HG02759 (cell line): ENCODE results near the gene CERT1.

Experiments used
- ATAC-seq: cut with Tn5 transposase; IDR thresholded peaks from one replicate; pipeline ENCODE4 v1.9.1; 2021; ENCODE audit warnings: mild to moderate bottlenecking, moderate library complexity; ENCODE audit not compliant: unreplicated experiment

Gene CERT1

DNA sequence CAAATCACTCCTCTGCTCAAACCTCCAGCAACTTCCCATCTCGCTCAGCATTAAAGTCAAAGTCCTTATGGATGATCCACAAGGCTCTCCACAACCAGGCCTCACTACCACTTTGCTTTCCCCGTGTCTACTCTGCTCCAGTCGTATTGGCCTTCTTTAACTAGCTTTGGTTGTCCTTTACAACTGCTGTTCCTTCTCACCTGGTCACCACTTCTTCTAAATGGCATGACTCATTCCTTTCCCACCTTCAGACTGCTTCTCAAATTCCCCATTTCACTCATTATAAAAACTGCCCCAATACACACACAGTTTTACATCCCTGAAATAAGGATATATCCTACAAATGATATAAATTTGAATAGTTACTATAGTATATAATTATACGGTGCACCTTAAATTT lies 30.4 kb downstream of the CERT1 start:
- ATAC-seq: no peak

DNA sequence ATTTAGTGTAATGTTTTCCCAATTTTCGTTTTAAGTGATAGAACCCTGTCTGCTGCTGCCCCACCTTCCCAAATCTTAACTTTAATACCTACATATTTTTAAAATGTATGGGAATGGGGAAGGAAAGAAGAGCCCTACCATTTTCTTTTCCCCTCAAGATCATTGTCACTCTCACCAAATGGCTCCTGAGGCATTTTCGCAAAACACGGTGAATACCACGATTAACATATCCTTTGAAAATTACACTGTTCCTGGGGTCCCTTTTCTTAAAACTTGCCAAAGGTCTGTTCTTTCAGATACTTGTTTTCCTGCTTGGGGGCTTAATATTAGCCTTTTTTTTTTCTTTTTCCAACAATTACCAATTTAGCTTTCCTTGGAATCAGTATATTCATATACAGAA lies 36.1 kb downstream of the CERT1 start:
- ATAC-seq: no peak

- ATAC-seq: no peak
Observed at GRCh38 chr5:75473463-75473862, 38.0 kb downstream of the CERT1 start.

DNA sequence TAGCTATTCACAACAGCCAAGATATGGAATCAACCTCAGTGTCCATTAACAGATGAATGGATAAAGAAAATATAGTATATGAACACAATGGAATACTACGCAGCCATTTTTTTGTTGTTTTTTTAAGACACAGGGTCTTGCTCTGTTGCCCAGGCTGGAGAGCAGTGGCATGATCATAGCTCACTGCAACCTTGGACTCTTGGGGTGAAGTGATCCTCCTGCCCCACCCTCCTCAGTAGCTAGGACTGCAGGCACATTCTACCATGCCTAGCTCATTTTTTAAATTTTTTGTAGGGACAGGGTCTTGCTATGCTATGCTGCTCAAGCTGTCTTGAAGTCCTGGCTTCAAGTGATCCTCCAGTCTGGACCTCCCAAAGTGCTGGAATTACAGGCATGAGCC lies 38.5 kb downstream of the CERT1 start:
- ATAC-seq: no peak

DNA sequence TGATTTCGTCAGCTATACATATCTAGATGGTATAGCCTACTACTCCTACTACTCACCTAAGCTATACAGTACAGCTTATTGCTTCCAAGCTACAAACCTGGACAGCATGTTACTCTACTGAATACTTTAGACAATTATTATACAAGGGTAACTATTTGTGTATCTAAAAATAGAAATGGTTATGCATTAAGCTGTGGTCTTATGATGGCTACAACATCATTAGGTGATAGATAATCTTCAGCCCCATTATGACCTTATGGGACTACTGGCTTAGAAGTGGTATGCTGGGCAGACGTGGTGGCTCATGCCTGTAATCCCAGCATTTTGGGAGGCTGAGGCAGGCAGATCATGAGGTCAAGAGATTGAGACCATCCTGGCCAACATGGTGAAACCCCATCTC lies 40.2 kb downstream of the CERT1 start:
- no peak for ATAC-seq

GRCh38 chr5:75469017-75469416 lies 42.4 kb downstream of the CERT1 start:
- ATAC-seq: no peak

DNA sequence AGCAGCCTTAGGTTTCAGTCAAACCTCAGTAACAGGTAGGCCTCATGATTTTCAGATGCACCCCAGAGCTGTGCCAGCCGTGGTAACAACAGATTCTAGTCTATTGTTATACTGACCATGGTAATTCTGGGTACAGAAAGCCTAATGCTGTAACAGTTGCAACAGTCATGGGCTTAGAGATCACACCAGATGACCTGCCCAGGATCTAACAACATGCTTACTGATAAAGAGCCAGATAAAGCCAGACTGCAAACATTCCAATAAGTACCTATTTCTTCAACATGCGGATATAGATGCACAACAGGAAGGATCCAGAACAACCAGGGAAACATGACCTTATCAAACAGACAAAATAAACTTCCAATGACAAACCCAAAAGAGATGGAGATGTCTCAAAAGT lies 42.8 kb downstream of the CERT1 start:
- no peak for ATAC-seq

- ATAC-seq: no peak
Observed at GRCh38 chr5:75466006-75466716, 45.3 kb downstream of the CERT1 start.

GRCh38 chr5:75465480-75465879 lies 45.9 kb downstream of the CERT1 start:
- ATAC-seq: no peak

DNA sequence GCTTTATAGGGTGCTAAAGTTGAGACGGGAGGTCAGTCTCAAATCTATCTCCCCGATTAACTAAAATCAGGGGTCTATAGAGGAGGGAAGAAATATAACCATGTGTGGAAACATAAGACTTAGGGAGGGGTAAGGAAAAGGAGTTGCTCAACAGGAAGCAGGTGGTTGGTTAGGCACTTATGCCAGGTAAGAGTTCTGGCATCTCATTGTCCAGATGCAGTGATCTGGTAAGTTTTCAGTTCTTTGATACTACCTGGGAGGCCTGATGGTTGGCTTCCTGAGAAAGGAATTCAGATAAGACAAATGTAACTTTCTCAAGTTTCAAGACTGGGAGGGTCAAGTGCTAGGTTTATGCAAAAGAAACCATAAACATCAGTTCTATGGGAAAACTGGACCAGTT lies 47.7 kb downstream of the CERT1 start:
- ATAC-seq: no peak

DNA sequence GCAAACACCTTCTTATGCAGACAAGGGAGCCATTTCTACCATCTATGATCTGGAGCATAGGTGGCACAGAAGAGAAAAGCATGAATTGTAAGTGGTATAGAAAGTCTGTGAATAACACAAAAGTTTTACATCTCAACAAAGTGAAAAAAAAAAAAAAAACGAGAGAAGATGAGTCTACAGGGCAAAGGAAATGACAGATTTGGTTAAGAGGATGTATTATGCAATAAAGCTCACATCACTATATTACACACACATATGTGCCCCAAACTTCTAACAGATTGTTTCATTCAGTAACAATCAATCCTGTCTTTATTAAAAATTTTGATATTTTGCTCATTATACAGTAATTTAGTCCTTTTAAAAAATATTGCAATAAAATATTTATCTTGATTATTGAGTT lies 49.8 kb downstream of the CERT1 start:
- no peak for ATAC-seq

GRCh38 chr5:75460942-75461610 lies 50.4 kb downstream of the CERT1 start:
- ATAC-seq: peak; percentile 92

DNA sequence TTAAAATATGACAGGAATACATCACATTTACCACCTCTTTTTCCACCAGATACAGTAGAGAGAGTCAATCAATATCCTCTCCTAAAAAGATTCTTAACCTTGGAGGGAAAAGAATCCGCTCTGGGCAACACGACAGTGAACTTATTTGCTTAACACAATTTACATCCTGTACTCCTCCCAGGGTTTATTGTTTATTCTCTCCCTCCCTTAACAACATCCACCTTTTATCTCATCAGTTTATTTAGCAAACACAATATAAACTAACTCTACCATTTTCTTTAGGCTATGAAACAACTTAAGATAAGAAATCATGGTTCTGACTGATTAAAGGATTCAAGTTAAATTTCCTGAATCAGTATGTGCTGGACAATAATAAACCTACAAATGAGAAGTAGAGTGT lies 50.9 kb downstream of the CERT1 start:
- peak; percentile 28 for ATAC-seq

DNA sequence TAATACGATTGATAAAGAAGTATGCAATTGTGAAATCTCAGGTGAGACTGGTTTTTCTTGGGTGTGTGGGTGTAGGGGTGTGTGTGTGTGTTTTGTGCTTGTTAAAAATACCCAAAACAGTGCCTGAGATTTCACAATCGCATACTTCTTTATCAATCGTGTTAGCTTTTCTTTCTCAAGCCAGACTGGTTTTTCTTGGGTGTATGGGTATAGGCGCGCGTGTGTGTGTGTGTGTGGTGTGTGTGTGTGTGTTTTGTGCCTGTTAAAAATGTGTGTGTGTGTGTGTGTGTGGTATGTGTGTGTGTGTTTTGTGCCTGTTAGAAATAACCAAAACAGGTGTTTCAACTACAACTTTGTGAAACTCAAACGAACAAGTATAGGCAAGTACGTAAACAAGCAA lies 53.7 kb downstream of the CERT1 start:
- ATAC-seq: no peak

DNA sequence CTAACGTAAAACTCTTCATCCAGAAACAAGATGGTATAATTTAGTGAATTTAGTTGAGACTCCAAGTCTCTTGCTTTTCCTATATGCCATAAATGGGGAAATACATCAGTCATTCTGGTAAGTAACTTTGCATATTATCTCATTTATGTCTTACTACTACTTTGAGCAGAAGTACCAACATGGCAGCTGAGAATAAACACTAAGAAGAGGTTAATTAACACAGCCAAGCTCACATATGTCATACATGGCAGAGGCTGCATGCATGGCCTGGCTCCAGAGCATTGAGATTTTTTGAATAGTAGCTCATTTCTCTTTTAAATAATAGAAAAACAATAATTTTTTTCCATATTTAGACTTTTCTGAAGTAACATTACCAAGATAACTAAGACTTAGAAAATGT lies 54.3 kb downstream of the CERT1 start:
- no peak for ATAC-seq

- ATAC-seq: no peak
Observed at GRCh38 chr5:75450069-75450468, 61.4 kb downstream of the CERT1 start.

- no peak for ATAC-seq
Observed at GRCh38 chr5:75446068-75446467, 65.4 kb downstream of the CERT1 start.

- no peak for ATAC-seq
Observed at GRCh38 chr5:75441560-75441959, 69.9 kb downstream of the CERT1 start.

DNA sequence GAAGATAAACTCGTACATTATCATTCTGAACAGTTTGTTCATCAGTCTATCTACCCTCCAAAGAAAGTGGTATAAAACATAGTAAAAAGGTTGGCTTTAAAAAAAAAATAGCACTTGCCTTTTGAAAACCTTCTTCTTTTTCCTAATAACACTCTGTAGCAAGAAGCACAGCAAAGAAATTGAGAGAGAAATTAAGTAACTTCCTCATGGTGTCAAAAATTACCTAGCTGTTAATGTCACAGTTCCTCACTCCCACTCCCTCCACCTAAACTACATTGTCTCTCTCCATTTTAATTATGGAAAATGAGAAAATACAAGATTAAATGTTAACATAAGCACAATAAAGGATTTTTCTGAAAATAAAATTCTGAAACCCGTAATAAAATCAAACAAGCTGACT lies 72.2 kb downstream of the CERT1 start:
- ATAC-seq: no peak

DNA sequence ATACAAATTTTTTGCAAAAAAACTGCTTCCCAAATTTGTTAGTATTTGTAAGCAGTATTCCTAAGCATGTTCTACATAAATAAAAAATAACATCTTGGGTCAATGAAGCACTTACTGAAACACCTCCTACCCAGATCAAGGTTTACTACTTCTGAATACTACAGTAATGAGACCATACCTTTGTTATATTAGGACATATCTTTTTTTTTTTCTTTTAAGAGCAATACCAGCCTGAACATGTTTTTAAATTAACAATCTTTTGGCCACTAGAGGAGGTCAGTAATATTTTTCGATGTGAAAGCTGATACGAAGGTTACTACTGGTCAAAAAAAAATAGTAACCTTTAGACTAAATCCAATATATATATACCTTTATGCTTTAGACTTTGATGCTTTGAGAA lies 72.7 kb downstream of the CERT1 start:
- ATAC-seq: no peak

DNA sequence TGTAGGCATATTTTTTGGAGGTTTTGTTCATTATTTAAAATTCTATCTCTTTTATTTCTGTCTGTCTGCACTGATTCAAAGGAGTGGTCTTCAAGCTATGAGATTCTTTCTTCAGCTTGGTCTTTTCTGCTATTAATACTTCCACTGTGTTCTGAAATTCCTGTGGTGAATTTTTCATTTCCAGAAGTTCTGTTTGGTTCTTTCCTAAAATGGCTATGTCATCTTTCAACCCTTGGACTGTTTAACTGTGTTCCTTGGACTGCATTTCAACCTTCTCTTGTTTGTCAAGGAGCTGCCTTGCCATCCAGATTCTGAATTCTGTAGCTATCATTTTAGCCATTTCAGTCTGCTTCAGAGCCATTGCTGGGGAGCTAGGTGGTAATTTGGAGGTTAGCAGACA lies 76.3 kb downstream of the CERT1 start:
- no peak for ATAC-seq

GRCh38 chr5:75433814-75434506 lies 77.5 kb downstream of the CERT1 start:
- ATAC-seq: no peak
